K562 (cell line): Measurements from ENCODE around the gene NCAM2. TPM values are rescaled to one million over a fixed set of nuclear protein-coding genes. Genes with fewer than 3 reads are reported as not detected.

ENCODE experiments used
- CEBPG ChIP-seq, 3 experiments: fragments of 200-800 bp in 1 of 3; sonication (Bioruptor generic) in 1 of 3; sonication (generic) in 1 of 3; formaldehyde crosslinking in 1 of 3; IDR thresholded peaks in 2 of 3; conservative IDR thresholded peaks in 1 of 3; 2 replicates each; pipeline versions ENCODE4 v1.6.1 to v1.8.0; 2016 to 2022; ENCODE audit warnings: missing compliant biosample characterization in 2 of 3, missing genetic modification characterization in 2 of 3, mild to moderate bottlenecking in 1 of 3, missing genetic modification reagents in 1 of 3
- ELF4 ChIP-seq: fragments of 450-650 bp; formaldehyde crosslinking; IDR thresholded peaks from 2 replicates; pipeline ENCODE4 v1.4.0; 2022; ENCODE audit warnings: missing genetic modification characterization
- ETS2 ChIP-seq: IDR thresholded peaks from 2 replicates; pipeline ENCODE4 v1.6.1; 2016; ENCODE audit warnings: borderline replicate concordance, missing genetic modification characterization, mild to moderate bottlenecking, moderate library complexity, missing compliant biosample characterization; ENCODE audit not compliant: poor library complexity, severe bottlenecking
- GATAD2B ChIP-seq: fragments of 450-650 bp; IDR thresholded peaks from 2 replicates; pipeline ENCODE4 v1.6.1; 2017; ENCODE audit warnings: mild to moderate bottlenecking, borderline replicate concordance
- HEY1 ChIP-seq: fragments of 250-450 bp; sonication (Bioruptor Pico); IDR thresholded peaks from 2 replicates; pipeline ENCODE4 v1.5.0; 2020; ENCODE audit warnings: mild to moderate bottlenecking, moderate library complexity, borderline replicate concordance
- HMGN3 ChIP-seq: IDR thresholded peaks from 2 replicates; pipeline ENCODE4 v1.6.1; 2011; ENCODE audit warnings: borderline replicate concordance, low read depth, mild to moderate bottlenecking, mixed read lengths, low read length; ENCODE audit not compliant: insufficient read length; ENCODE audit errors: extremely low read depth
- HSF4 ChIP-seq: fragments of 250-450 bp; sonication (Bioruptor Pico); IDR thresholded peaks from 2 replicates; pipeline ENCODE4 v2.1.2; 2022; ENCODE audit warnings: mild to moderate bottlenecking, moderate library complexity, borderline replicate concordance
- KLF16 ChIP-seq: IDR thresholded peaks from 2 replicates; pipeline ENCODE4 v1.6.1; 2016; ENCODE audit warnings: antibody characterized with exemption
- MAZ ChIP-seq, 2 experiments: fragments of 450-650 bp in 1 of 2; sonication (generic) in 1 of 2; formaldehyde crosslinking; IDR thresholded peaks in 1 of 2; conservative IDR thresholded peaks in 1 of 2; 2 replicates each; pipeline versions ENCODE4 v1.4.0 to v1.5.0; 2020; ENCODE audit warnings: mild to moderate bottlenecking in 1 of 2, missing genetic modification reagents in 1 of 2
- NFIC ChIP-seq: fragments of 450-650 bp; IDR thresholded peaks from 2 replicates; pipeline ENCODE4 v1.6.1; 2017; ENCODE audit warnings: mild to moderate bottlenecking, inconsistent platforms
- PCBP1 ChIP-seq: fragments of 200-400 bp; formaldehyde crosslinking; IDR thresholded peaks from 2 replicates; pipeline ENCODE4 v1.6.1; 2018; ENCODE audit warnings: mild to moderate bottlenecking, low read depth, low read length; ENCODE audit not compliant: poor library complexity, severe bottlenecking
- RBFOX2 ChIP-seq: fragments of 200-400 bp; formaldehyde crosslinking; IDR thresholded peaks from 2 replicates; pipeline ENCODE4 v1.6.1; 2017; ENCODE audit warnings: low read depth, mild to moderate bottlenecking, low read length, moderate library complexity
- SRSF7 ChIP-seq: fragments of 200-400 bp; formaldehyde crosslinking; optimal IDR thresholded peaks from 2 replicates; pipeline ENCODE3; 2017; ENCODE audit warnings: mild to moderate bottlenecking, low read depth, low read length
- ZNF263 ChIP-seq: sonication (generic); formaldehyde crosslinking; IDR thresholded peaks from 2 replicates; pipeline ENCODE4 v1.8.0; 2022; ENCODE audit warnings: mild to moderate bottlenecking, missing genetic modification reagents, borderline replicate concordance
- polyA plus RNA-seq, 8 experiments: library from polyadenylated mRNA; depleted of rRNA in 4 of 8; stranded (reverse) in 5 of 8; unstranded in 3 of 8; fragments of >200 nt; fragmentation: Nextera tagmentation in 2 of 8; fragmentation: Illumina TruSeq in 1 of 8; extraction: Ambion mirVana in 2 of 8; extraction: Trizol in 1 of 8; gene quantifications; 2 replicates each; pipeline versions ENCODE4 v1.2.1 to v1.2.3, GENCODE V29; 2011 to 2014; ENCODE audit warnings: inconsistent platforms in 1 of 8, missing spikeins in 1 of 8
- total RNA-seq, 7 experiments: library from RNA; depleted of rRNA in 6 of 7; stranded (reverse); fragments of >200 nt in 6 of 7; fragmentation: Illumina TruSeq in 2 of 7; extraction: Trizol in 2 of 7; gene quantifications; 2 replicates each; pipeline versions ENCODE4 v1.2.1 to v1.2.3, GENCODE V29; 2011 to 2021; ENCODE audit warnings: low replicate concordance in 1 of 7
- TF ChIP-seq, protein P1 (sequence below), 2 experiments: fragments of 450-650 bp; formaldehyde crosslinking in 1 of 2; IDR thresholded peaks; 2 replicates each; pipeline versions ENCODE4 v1.4.0 to v1.6.1; 2014 to 2020; ENCODE audit warnings: mild to moderate bottlenecking in 2 of 2, borderline replicate concordance in 1 of 2, low read depth in 1 of 2

Gene NCAM2
- total and polyA plus RNA-seq, 9 of the 15 experiments (the other 6 are each of a cell fraction or from before 2014, with no cell fraction given), result 14.0 to 58.2 (median 27.8) TPM

DNA sequence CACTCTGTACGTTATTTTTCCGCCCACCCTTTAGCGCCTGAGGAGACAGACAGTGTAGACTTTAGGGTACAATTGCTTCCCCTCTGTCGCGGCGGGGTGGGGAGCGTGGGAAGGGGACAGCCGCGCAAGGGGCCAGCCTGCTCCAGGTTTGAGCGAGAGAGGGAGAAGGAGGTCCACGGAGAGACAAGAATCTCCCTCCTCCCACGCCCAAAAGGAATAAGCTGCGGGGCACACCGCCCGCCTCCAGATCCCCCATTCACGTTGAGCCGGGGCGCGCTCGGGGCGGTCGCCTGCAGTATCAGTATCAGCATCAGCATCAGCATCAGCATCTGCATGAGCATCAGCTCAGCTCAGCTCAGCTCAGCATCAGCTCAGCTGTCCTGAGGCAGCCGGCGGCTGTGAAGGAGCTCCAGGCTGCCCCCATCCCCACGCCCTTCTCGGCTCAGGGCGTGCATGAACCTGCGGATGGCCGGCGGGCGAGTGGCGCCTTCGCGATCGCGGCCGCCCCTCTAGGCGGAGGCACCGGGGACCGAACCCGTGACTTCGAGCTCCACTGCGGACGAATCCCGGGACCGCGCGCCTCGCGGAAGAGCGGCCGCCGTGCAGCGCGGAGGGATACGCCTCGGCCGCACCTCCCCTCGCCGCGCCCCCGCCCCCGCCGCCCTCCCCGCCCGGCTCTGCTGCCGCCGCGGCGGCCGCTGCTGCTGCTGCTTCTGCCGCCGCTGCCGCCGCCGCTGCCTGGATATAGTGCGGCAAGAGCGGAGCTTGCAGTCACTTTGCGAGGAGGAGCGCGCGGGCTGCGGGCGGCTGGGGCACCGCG lies at the start of gene NCAM2 (continued):
- TF ChIP-seq HEY1 (CRISPR knock-in tag) (no peak), ZNF263 (CRISPR knock-in tag) (no peak), SRSF7 (no peak), KLF16 (no peak), ELF4 (CRISPR knock-in tag) (no peak), RBFOX2 (peak; percentile 56), GATAD2B (no peak), ETS2 (tag) (no peak), NFIC (no peak), PCBP1 (peak; percentile 88), CEBPG (CRISPR knock-in tag; IDR thresholded peaks at IDR 0.05) (no peak), CEBPG (tag; conservative IDR thresholded peaks at IDR 0.05 in 1 of 2, IDR thresholded peaks at IDR 0.05 in 1 of 2) (no peak), MAZ (CRISPR knock-in tag; conservative IDR thresholded peaks at IDR 0.05 in 1 of 2, IDR thresholded peaks at IDR 0.05 in 1 of 2) (peak in 1 of 2 experiments; percentile 78; a peak in 3 of 4 replicates), HMGN3 (peak; percentile 24), HSF4 (CRISPR knock-in tag) (no peak)
- TF ChIP-seq, protein P1, sequence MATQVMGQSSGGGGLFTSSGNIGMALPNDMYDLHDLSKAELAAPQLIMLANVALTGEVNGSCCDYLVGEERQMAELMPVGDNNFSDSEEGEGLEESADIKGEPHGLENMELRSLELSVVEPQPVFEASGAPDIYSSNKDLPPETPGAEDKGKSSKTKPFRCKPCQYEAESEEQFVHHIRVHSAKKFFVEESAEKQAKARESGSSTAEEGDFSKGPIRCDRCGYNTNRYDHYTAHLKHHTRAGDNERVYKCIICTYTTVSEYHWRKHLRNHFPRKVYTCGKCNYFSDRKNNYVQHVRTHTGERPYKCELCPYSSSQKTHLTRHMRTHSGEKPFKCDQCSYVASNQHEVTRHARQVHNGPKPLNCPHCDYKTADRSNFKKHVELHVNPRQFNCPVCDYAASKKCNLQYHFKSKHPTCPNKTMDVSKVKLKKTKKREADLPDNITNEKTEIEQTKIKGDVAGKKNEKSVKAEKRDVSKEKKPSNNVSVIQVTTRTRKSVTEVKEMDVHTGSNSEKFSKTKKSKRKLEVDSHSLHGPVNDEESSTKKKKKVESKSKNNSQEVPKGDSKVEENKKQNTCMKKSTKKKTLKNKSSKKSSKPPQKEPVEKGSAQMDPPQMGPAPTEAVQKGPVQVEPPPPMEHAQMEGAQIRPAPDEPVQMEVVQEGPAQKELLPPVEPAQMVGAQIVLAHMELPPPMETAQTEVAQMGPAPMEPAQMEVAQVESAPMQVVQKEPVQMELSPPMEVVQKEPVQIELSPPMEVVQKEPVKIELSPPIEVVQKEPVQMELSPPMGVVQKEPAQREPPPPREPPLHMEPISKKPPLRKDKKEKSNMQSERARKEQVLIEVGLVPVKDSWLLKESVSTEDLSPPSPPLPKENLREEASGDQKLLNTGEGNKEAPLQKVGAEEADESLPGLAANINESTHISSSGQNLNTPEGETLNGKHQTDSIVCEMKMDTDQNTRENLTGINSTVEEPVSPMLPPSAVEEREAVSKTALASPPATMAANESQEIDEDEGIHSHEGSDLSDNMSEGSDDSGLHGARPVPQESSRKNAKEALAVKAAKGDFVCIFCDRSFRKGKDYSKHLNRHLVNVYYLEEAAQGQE (IDR thresholded peaks at IDR 0.05; ENCODE audit: borderline replicate concordance), result no peak
- TF ChIP-seq, protein P1 (CRISPR knock-in tag; IDR thresholded peaks at IDR 0.05; ENCODE audit: low read depth), result no peak
